ENCODE data around the gene OPCML. TPM values are rescaled to one million over a fixed set of nuclear protein-coding genes. Genes with fewer than 3 reads are reported as not detected.

OPCML gene
- total RNA-seq, 1 experiment from 2014 or later: 0.94 TPM

- no peak overlapping the region for H3K23ac ChIP-seq (ENCODE audit: insufficient read length, low read depth, low read length)
- no peak for TF ChIP-seq CTCF (conservative IDR thresholded peaks at IDR 0.05)
- H3K4me2 ChIP-seq (ENCODE audit: insufficient read depth, insufficient read length, low read length): no peak overlapping the region
- Mint-ChIP-seq H3K27ac (peak overlapping the region in 2 of 3 experiments; percentile 81 to 91; a peak in 3 of 7 replicates), H3K36me3 (ENCODE audit: insufficient read depth in 1 of 3, low read depth in 3 of 3) (peaks cover 0 to 11% (median 2%) of the 10 kb centered on the region in 3 experiments; a peak in 3 of 7 replicates), H3K4me1 (peaks cover 22 to 34% of the 10 kb centered on the region in 2 experiments), H3K4me3 (no peak overlapping the region), H3K9me3 (peaks cover 6 to 7% of the 10 kb centered on the region in 2 experiments; a peak in 3 of 5 replicates), H3K27me3 (ENCODE audit: low read depth) (no peaks in the 10 kb centered on the region; the same call in 1 of the 2 replicates)
- no peak overlapping the region for H3T11ph ChIP-seq (ENCODE audit: low read length)
- H2AFZ ChIP-seq (ENCODE audit: low read length): no peak overlapping the region
- H3K23me2 ChIP-seq (ENCODE audit: insufficient read length, low read depth, low read length, poor library complexity, severe bottlenecking): no peaks in the 10 kb centered on the region
- no peak overlapping the region for H3K56ac ChIP-seq (ENCODE audit: insufficient read length, low read depth, low read length)
- no peaks in the 10 kb centered on the region; the same call in 1 of the 2 replicates for H3K4me1 ChIP-seq (ENCODE audit: insufficient read depth, low read length)
- H3K79me2 ChIP-seq (ENCODE audit: insufficient read depth, low read length): no peaks in the 10 kb centered on the region
- no peak overlapping the region for H2BK120ac ChIP-seq (ENCODE audit: low read depth, low read length, poor library complexity, severe bottlenecking)
- no peaks in the 10 kb centered on the region for H4K20me1 ChIP-seq (ENCODE audit: control insufficient read depth, insufficient read depth, insufficient read length)
- no CpG with 5 or more reads among the region's 7 CpGs for whole genome bisulfite sequencing (ENCODE audit: extremely low coverage, insufficient read length, low lambda C conversion rate)
- no peaks in the 10 kb centered on the region for H3K9me3 ChIP-seq (ENCODE audit: control insufficient read depth, low read depth, low read length)
- H4K91ac ChIP-seq (ENCODE audit: insufficient read length, low read depth, low read length): no peak overlapping the region
- H3K18ac ChIP-seq (ENCODE audit: insufficient read length, low read depth, low read length): no peak overlapping the region
- no peak overlapping the region for H4K5ac ChIP-seq (ENCODE audit: insufficient read length, low read depth, low read length)
- H2BK15ac ChIP-seq (ENCODE audit: low read depth, low read length): no peak overlapping the region
- H3K14ac ChIP-seq (ENCODE audit: insufficient read depth, low read length): no peak overlapping the region; the same call in 1 of the 2 replicates
- no peak overlapping the region for H2BK20ac ChIP-seq (ENCODE audit: low read depth, low read length, poor library complexity, severe bottlenecking)
- H2BK12ac ChIP-seq (ENCODE audit: insufficient read length, low read depth, low read length): no peak overlapping the region
- no peak overlapping the region for H3K27ac ChIP-seq (ENCODE audit: insufficient read length, low read depth, low read length)
- no peak for DNase-seq
- no peak overlapping the region for H4K8ac ChIP-seq (replicated peaks; ENCODE audit: insufficient read length, low read depth, low read length)
- no peak overlapping the region for H3K9ac ChIP-seq (ENCODE audit: extremely low read depth, insufficient read length, low read length)
- no peak overlapping the region for H2AK5ac ChIP-seq (ENCODE audit: insufficient read length, low read length)
- no peak overlapping the region for H2BK5ac ChIP-seq (ENCODE audit: insufficient read length, low read length)
- no peak overlapping the region for H3K4ac ChIP-seq (ENCODE audit: low read depth, low read length)
- no peaks in the 10 kb centered on the region for H3K79me1 ChIP-seq (ENCODE audit: insufficient read depth, low read depth, low read length, poor library complexity, severe bottlenecking)
- no peaks in the 10 kb centered on the region for H3K27me3 ChIP-seq (ENCODE audit: insufficient read depth, low read length)
Measured at GRCh38 chr11:133337951-133338418, 194.3 kb downstream of the OPCML start.

Measured in H9 (cell line).